Measurements from ENCODE around the gene ITGAD.

ITGAD gene

GRCh38 chr16:31475946-31476302 lies 82.8 kb downstream of the ITGAD start:
- peak overlapping the region; percentile 69; the same call in 1 of the 2 replicates for H3K4me3 ChIP-seq (ENCODE audit: low read length)
- no peaks in the 10 kb centered on the region for H3K9me3 ChIP-seq (ENCODE audit: insufficient read depth, low read depth, low read length)
- H3K27ac ChIP-seq (ENCODE audit: low read length): no peak overlapping the region
- peaks cover 82% of the 10 kb centered on the region for H3K27me3 ChIP-seq (ENCODE audit: insufficient read depth, low read length)
- H3K4me1 ChIP-seq (ENCODE audit: insufficient read depth, low read length): peaks cover 5% of the 10 kb centered on the region; the same call in 1 of the 2 replicates
- H3K9ac ChIP-seq (ENCODE audit: low read depth, low read length): no peak overlapping the region; the same call in 1 of the 2 replicates
- H3K36me3 ChIP-seq (ENCODE audit: insufficient read depth, low read depth, low read length): no peaks in the 10 kb centered on the region

Data from iPS-20b (cell line).